ENCODE results near the gene PCDH9.
"Not testable (repeated sequence)": the region's sequence is repeated elsewhere in the genome, so short reads cannot be mapped to it uniquely, and the experiment has no call there.

PCDH9 gene

DNA sequence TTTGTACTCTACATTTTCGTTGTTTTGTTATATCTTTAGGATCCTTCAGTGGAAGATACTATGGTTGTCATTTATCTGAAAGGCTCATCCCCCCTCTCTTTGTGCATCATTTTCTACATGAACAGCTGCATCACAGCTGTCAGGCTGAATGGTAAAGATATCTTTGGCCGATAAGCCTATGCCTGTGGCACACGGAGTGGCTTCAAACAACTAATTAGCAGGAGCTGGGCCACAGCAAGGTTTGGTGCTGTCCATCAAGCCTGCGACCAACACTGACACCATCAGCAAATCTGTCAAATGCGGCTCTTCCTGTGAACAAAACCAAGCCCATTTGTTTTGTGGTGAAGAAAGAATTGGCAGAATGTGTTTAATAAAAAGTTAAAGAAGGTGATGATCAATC, 334.4 kb downstream of the PCDH9 start:
- DNase-seq (ENCODE audit: low read depth, low spot score): no peak
- in situ Hi-C loops (cut with HindIII; ENCODE audit: low sequenced_read_pairs): no loop called here
- TF ChIP-seq, protein P1, sequence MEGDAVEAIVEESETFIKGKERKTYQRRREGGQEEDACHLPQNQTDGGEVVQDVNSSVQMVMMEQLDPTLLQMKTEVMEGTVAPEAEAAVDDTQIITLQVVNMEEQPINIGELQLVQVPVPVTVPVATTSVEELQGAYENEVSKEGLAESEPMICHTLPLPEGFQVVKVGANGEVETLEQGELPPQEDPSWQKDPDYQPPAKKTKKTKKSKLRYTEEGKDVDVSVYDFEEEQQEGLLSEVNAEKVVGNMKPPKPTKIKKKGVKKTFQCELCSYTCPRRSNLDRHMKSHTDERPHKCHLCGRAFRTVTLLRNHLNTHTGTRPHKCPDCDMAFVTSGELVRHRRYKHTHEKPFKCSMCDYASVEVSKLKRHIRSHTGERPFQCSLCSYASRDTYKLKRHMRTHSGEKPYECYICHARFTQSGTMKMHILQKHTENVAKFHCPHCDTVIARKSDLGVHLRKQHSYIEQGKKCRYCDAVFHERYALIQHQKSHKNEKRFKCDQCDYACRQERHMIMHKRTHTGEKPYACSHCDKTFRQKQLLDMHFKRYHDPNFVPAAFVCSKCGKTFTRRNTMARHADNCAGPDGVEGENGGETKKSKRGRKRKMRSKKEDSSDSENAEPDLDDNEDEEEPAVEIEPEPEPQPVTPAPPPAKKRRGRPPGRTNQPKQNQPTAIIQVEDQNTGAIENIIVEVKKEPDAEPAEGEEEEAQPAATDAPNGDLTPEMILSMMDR (IDR thresholded peaks at IDR 0.05; ENCODE audit: low read depth, low read length): no peak
- no peak overlapping the region for H3K4me3 ChIP-seq (ENCODE audit: low read depth, low read length)

DNA sequence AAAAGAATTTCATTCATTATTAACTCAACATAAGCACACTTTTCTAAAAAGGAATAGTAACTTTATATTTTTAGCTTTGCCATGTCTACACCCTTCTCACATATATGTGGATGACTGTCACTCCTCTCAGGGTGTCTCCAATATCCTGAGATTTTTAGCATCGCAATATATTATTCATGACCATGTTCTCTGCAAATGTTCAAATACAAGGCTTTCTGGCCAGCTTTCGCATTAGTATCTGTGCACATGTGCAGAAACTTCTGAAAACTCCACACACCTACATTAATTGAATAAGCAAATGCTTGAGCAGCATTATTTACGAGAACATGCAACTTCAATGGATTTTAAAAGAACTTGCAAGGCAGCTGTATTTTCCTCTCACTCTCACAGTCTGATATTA, 334.8 kb downstream of the PCDH9 start:
- TF ChIP-seq, protein P1 (IDR thresholded peaks at IDR 0.05; ENCODE audit: low read depth, low read length): no peak
- no peak overlapping the region for H3K4me3 ChIP-seq (ENCODE audit: low read depth, low read length)
- DNase-seq (ENCODE audit: low read depth, low spot score): no peak
- in situ Hi-C loops (cut with HindIII; ENCODE audit: low sequenced_read_pairs): no loop called here

DNA sequence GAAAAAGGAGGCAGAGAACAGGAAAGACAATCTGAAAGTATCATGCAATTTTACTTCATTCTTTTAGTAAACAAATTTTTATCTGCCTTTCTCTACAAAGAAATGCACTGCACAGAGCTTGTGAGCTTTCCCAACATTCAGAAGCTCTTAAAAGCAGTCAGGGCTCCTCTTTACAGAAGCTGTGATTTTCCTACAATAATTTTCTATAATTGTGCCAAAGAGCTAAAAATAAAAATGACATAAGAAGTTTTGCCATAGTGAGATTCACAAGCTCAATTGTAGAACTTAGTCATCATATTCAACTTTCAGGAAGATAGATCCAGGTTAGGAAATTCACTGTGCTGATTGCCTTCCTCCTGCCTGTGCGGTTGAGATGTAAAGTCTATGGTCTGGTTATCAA, 341.4 kb downstream of the PCDH9 start:
- TF ChIP-seq, protein P1 (IDR thresholded peaks at IDR 0.05; ENCODE audit: low read depth, low read length): no peak
- no peak overlapping the region for H3K4me3 ChIP-seq (ENCODE audit: low read depth, low read length)
- DNase-seq (ENCODE audit: low read depth, low spot score): no peak
- in situ Hi-C loops (cut with HindIII; ENCODE audit: low sequenced_read_pairs): no loop called here

DNA sequence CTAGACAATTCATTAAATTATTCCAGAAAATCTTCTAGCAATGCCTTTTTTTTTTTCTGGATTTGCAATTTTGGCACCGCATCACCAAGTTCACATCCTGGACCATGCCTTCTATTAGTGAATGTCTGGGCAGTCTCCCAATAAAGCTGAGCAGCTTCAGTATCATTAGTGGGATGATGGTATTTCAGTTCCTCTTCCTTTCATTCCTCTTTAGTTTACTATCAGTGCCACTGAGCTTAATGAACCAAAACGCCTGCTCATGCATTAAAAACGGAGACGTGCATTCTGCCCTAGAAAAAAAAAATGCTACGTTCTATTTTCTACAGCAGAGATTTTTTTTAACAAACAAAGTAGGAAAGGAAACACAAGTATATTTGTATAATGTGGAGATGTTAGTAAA, 343.0 kb downstream of the PCDH9 start:
- in situ Hi-C loops (cut with HindIII; ENCODE audit: low sequenced_read_pairs): no loop called here
- DNase-seq (ENCODE audit: low read depth, low spot score): peak; percentile 63
- TF ChIP-seq, protein P1 (IDR thresholded peaks at IDR 0.05; ENCODE audit: low read depth, low read length): no peak
- no peak overlapping the region for H3K4me3 ChIP-seq (ENCODE audit: low read depth, low read length)

DNA sequence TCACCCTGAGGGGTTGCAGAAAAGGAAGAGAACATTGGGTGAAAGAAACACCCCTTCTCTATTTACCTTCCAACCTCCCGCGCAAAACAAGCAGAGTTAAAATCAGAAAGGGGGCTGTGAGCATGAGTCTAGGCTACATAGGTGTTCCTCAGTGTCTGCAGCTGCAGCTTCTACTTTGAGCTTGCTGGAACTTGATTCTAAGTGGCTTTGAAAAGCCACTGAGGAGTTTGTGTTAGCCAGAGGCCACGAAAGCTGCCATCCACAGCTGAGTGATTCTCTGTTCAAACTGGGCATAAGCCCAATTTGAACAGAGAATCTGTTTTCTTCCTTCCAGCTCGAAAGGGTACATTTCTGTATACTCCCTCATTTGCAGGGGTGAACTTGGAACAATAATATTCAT, 343.9 kb downstream of the PCDH9 start:
- no peak overlapping the region for H3K4me3 ChIP-seq (ENCODE audit: low read depth, low read length)
- DNase-seq (ENCODE audit: low read depth, low spot score): peak; percentile 14
- in situ Hi-C loops (cut with HindIII; ENCODE audit: low sequenced_read_pairs): no loop called here
- TF ChIP-seq, protein P1 (IDR thresholded peaks at IDR 0.05; ENCODE audit: low read depth, low read length): no peak

DNA sequence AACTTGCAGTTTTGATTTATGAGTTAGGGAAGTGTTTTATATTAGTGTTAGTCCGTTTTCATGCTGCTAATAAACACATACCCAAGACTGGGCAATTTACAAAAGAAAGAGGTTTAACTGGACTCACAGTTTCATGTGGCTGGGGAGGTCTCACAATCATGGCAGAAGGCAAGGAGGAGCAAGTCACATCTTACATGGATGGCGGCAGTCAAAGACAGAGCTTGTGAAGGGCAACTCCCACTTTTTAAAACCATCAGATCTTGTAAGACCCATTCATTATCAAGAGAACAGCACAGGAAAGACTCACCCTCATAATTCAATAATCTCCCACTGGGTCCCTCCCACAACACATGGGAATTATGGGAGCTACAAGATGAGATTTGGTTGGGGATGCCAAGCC, 349.0 kb downstream of the PCDH9 start:
- H3K4me3 ChIP-seq (ENCODE audit: low read depth, low read length); DNase-seq (ENCODE audit: low read depth, low spot score); in situ Hi-C loops (cut with HindIII; ENCODE audit: low sequenced_read_pairs): not testable (repeated sequence)

DNA sequence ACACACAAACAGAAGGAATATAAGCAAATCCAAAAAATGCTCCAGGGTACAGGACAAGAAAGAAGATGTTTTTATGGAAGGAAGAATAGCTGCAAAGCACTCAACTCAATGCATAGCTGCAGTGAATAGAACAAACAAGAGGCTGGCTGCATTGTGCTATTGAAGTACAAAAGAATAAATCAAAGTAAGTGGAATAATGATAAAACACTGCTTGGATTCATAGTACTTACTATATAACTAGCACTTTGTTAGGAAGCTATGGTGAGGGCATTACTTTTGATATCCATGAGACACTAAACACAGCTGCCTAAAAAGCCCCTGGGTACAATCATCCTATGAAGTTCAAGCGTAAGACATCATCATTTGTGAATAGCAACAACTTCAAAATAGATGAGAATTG, 350.1 kb downstream of the PCDH9 start:
- in situ Hi-C loops (cut with HindIII; ENCODE audit: low sequenced_read_pairs): no loop called here
- DNase-seq (ENCODE audit: low read depth, low spot score): no peak
- TF ChIP-seq, protein P1 (IDR thresholded peaks at IDR 0.05; ENCODE audit: low read depth, low read length): no peak
- H3K4me3 ChIP-seq (ENCODE audit: low read depth, low read length): no peak overlapping the region

Data from astrocyte of the spinal cord (primary cell).